ENCODE results near the gene NUTM2D.
"Not testable (repeated sequence)": the region's sequence is repeated elsewhere in the genome, so short reads cannot be mapped to it uniquely, and the experiment has no call there.

DNA sequence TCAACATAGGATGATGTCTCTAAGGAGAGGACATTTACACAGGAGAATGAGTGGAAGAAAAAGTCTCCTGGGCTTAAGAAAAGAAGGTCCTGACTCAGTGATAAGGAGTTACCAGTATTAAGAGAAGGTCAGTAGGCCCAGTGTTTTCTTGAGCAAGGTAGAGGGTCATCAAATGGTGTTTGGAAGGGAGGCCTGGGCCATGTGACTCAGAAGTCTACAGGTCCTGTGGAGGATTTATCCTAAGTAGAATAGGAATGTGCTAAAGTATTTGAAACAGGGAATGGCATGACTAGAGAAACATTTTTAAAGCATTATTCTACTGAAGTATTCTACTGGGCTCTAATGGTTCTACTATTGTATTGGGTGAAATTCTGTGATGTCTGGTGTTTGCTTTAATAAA is 47.9 kb upstream of the NUTM2D start:
- TF ChIP-seq, protein P1, sequence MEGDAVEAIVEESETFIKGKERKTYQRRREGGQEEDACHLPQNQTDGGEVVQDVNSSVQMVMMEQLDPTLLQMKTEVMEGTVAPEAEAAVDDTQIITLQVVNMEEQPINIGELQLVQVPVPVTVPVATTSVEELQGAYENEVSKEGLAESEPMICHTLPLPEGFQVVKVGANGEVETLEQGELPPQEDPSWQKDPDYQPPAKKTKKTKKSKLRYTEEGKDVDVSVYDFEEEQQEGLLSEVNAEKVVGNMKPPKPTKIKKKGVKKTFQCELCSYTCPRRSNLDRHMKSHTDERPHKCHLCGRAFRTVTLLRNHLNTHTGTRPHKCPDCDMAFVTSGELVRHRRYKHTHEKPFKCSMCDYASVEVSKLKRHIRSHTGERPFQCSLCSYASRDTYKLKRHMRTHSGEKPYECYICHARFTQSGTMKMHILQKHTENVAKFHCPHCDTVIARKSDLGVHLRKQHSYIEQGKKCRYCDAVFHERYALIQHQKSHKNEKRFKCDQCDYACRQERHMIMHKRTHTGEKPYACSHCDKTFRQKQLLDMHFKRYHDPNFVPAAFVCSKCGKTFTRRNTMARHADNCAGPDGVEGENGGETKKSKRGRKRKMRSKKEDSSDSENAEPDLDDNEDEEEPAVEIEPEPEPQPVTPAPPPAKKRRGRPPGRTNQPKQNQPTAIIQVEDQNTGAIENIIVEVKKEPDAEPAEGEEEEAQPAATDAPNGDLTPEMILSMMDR (optimal IDR thresholded peaks at IDR 0.05 in 1 of 3, IDR thresholded peaks at IDR 0.05 in 1 of 3, conservative IDR thresholded peaks at IDR 0.05 in 1 of 3; ENCODE audit: extremely low read depth in 1 of 3, insufficient read depth in 2 of 3, low read length in 3 of 3), result not testable (repeated sequence)
- not testable (repeated sequence) for TF ChIP-seq EZH2 (IDR thresholded peaks at IDR 0.05; ENCODE audit: low read length)

Data from keratinocyte (primary cell).